Measurements from ENCODE around the gene CAV2. TPM values are rescaled to one million over a fixed set of nuclear protein-coding genes. Genes with fewer than 3 reads are reported as not detected.

Gene CAV2
- total RNA-seq, 1 experiment from 2014 or later, result 76.6 TPM

- TF ChIP-seq CTCF (conservative IDR thresholded peaks at IDR 0.05; ENCODE audit: low read depth, low read length), result no peak
- no peak for TF ChIP-seq EZH2 (IDR thresholded peaks at IDR 0.05; ENCODE audit: low read length, unreplicated experiment)
- TF ChIP-seq EZH2phosphoT487 (IDR thresholded peaks at IDR 0.05; ENCODE audit: borderline replicate concordance, low read length), result no peak
- CTCF ChIA-PET, result interaction anchor here (0.6 kb wide), 1 partner anchor 104 kb away, joined by 4 read pairs; no protein-coding TSS in a partner anchor
- Histone ChIP-seq H3K36me3 (ENCODE audit: low read depth, low read length) (peaks cover 51% of the 10 kb centered on the region), H2AFZ (ENCODE audit: low read length) (no peak overlapping the region), H3K9me3 (ENCODE audit: low read length) (no peaks in the 10 kb centered on the region), H4K20me1 (ENCODE audit: low read length) (peaks cover 20% of the 10 kb centered on the region), H3K4me1 (ENCODE audit: insufficient read depth, low read length) (peaks cover 42% of the 10 kb centered on the region), H3K9ac (ENCODE audit: low read length) (no peak overlapping the region), H3K79me2 (ENCODE audit: low read length) (peaks cover 94% of the 10 kb centered on the region), H3K9me2 (replicated peaks; ENCODE audit: low read length) (no peaks in the 10 kb centered on the region), H3K4me2 (ENCODE audit: low read length) (peak overlapping the region; percentile 69), H3K27ac (ENCODE audit: low read length) (no peak overlapping the region), H3F3A (ENCODE audit: low read length, unreplicated experiment) (no peaks in the 10 kb centered on the region), H3K27me3 (ENCODE audit: low read length) (no peaks in the 10 kb centered on the region), H3K4me3 (ENCODE audit: low read length) (peak overlapping the region; percentile 37)
- ATAC-seq (no peak), DNase-seq (no peak)
- no TSS peak for BruUV-seq (replicated peaks)
- POLR2A ChIA-PET (ENCODE audit: unreplicated experiment), result interaction anchor here (0.7 kb wide), 1 partner anchor 170 kb away, joined by 7 read pairs; no protein-coding TSS in a partner anchor
- intact Hi-C loops (cut with micrococcal nuclease), result no loop called here
Measured at GRCh38 chr7:116530107-116530820, 30.7 kb downstream of the CAV2 start.

- DNase-seq (no peak), ATAC-seq (no peak)
- ChIA-PET CTCF (no interaction called here), POLR2A (ENCODE audit: unreplicated experiment) (interaction anchor here (0.5 kb wide), 1 partner anchor 64 kb away, joined by 4 read pairs; no protein-coding TSS in a partner anchor)
- Histone ChIP-seq H3K27ac (ENCODE audit: low read length) (no peak overlapping the region), H2AFZ (ENCODE audit: low read length) (no peak overlapping the region), H3K4me3 (ENCODE audit: low read length) (no peak overlapping the region), H3F3A (ENCODE audit: low read length, unreplicated experiment) (no peaks in the 10 kb centered on the region), H3K9ac (ENCODE audit: low read length) (no peak overlapping the region), H3K9me3 (ENCODE audit: low read length) (no peaks in the 10 kb centered on the region), H3K4me1 (ENCODE audit: insufficient read depth, low read length) (peaks cover 36% of the 10 kb centered on the region), H3K36me3 (ENCODE audit: low read depth, low read length) (peaks cover 62% of the 10 kb centered on the region), H3K9me2 (replicated peaks; ENCODE audit: low read length) (no peaks in the 10 kb centered on the region), H3K79me2 (ENCODE audit: low read length) (peaks cover 90% of the 10 kb centered on the region), H3K4me2 (ENCODE audit: low read length) (no peak overlapping the region), H3K27me3 (ENCODE audit: low read length) (no peaks in the 10 kb centered on the region), H4K20me1 (ENCODE audit: low read length) (peaks cover 19% of the 10 kb centered on the region)
- TF ChIP-seq CTCF (conservative IDR thresholded peaks at IDR 0.05; ENCODE audit: low read depth, low read length), result no peak
- no peak for TF ChIP-seq EZH2phosphoT487 (IDR thresholded peaks at IDR 0.05; ENCODE audit: borderline replicate concordance, low read length)
- no peak for TF ChIP-seq EZH2 (IDR thresholded peaks at IDR 0.05; ENCODE audit: low read length, unreplicated experiment)
- intact Hi-C loops (cut with micrococcal nuclease), result no loop called here
- BruUV-seq (replicated peaks), result no TSS peak
Measured at GRCh38 chr7:116532102-116532688, 32.7 kb downstream of the CAV2 start.

GRCh38 chr7:116534790-116535189, 35.3 kb downstream of the CAV2 start:
- Histone ChIP-seq H3K4me2 (ENCODE audit: low read length) (no peak overlapping the region), H3K27ac (ENCODE audit: low read length) (no peak overlapping the region), H3K4me1 (ENCODE audit: insufficient read depth, low read length) (peaks cover 22% of the 10 kb centered on the region), H3K27me3 (ENCODE audit: low read length) (no peaks in the 10 kb centered on the region), H2AFZ (ENCODE audit: low read length) (no peak overlapping the region), H3K4me3 (ENCODE audit: low read length) (no peak overlapping the region), H3K9me3 (ENCODE audit: low read length) (no peaks in the 10 kb centered on the region), H3K79me2 (ENCODE audit: low read length) (peaks cover 91% of the 10 kb centered on the region), H3K9ac (ENCODE audit: low read length) (no peak overlapping the region), H3K9me2 (replicated peaks; ENCODE audit: low read length) (no peaks in the 10 kb centered on the region), H3F3A (ENCODE audit: low read length, unreplicated experiment) (no peaks in the 10 kb centered on the region), H3K36me3 (ENCODE audit: low read depth, low read length) (peaks cover 71% of the 10 kb centered on the region), H4K20me1 (ENCODE audit: low read length) (peaks cover 16% of the 10 kb centered on the region)
- TF ChIP-seq EZH2 (IDR thresholded peaks at IDR 0.05; ENCODE audit: low read length, unreplicated experiment), result no peak
- TF ChIP-seq EZH2phosphoT487 (IDR thresholded peaks at IDR 0.05; ENCODE audit: borderline replicate concordance, low read length), result no peak
- TF ChIP-seq CTCF (conservative IDR thresholded peaks at IDR 0.05; ENCODE audit: low read depth, low read length), result no peak
- DNase-seq (no peak), ATAC-seq (no peak)
- ChIA-PET CTCF (no interaction called here), POLR2A (ENCODE audit: unreplicated experiment) (no interaction called here)
- no TSS peak for BruUV-seq (replicated peaks)
- intact Hi-C loops (cut with micrococcal nuclease), result no loop called here

Measured in PC-3 (cell line).